Activated T-helper 17 cell treated with anti-CD3 and anti-CD28 coated beads, Interleukin-2, amount 50 U/mL, for 72 hours (primary cell): Measurements from ENCODE around the gene TFB2M. TPM values are rescaled to one million over a fixed set of nuclear protein-coding genes. Genes with fewer than 3 reads are reported as not detected.
A peak's percentile ranks its signal among the peaks of the same experiment; 100 is the strongest.

Source experiments
- ATAC-seq: fragments of 150-1000 bp; cut with Tn5 transposase; replicated peaks from 2 replicates; pipeline ENCODE4 v1.10.0; 2021; ENCODE audit warnings: mild to moderate bottlenecking, moderate library complexity
- H3K27ac Mint-ChIP-seq: one replicate; pipeline ENCODE4 v1.8.0; 2022; ENCODE audit warnings: mixed read lengths
- H3K27me3 Mint-ChIP-seq: one replicate; pipeline ENCODE4 v1.8.0; 2022; ENCODE audit warnings: mixed read lengths
- H3K36me3 Mint-ChIP-seq: one replicate; pipeline ENCODE4 v1.8.0; 2022; ENCODE audit warnings: low read depth, mild to moderate bottlenecking, mixed read lengths
- H3K4me1 Mint-ChIP-seq: one replicate; pipeline ENCODE4 v1.8.0; 2022; ENCODE audit warnings: mixed read lengths
- H3K4me3 Mint-ChIP-seq: one replicate; pipeline ENCODE4 v1.8.0; 2022; ENCODE audit warnings: mild to moderate bottlenecking, mixed read lengths
- H3K9me3 Mint-ChIP-seq: one replicate; pipeline ENCODE4 v1.8.0; 2022; ENCODE audit warnings: mixed read lengths
- total RNA-seq, 2 donors: library from RNA; stranded (reverse); gene quantifications; one replicate each; pipeline ENCODE4 v1.2.3, GENCODE V29; 2022

TFB2M gene
- total RNA-seq, 2 donors from 2014 or later, result 10.5 to 23.4 TPM

DNA sequence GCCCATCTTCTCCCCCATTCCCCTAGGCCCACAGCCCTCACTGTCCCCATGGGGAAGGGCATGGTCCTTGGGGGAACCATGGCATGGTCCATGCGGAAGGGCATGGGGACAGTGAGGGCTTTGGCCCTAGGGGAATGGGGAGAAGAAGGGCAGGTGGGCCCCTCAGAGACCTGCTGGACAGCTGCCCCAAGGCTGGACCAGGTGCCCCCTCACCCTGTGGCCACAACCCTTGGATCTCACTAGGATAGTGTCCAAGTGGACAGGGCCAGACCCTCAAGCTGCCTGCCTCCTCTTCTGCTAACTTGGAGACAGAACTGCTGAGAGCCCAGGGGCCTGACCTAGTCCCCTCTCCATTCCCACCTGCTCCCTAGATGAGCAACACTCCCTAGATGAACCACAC, 46.5 kb downstream of the TFB2M start:
- Mint-ChIP-seq H3K4me3 (no peak overlapping the region), H3K27me3 (no peaks in the 10 kb centered on the region), H3K27ac (no peak overlapping the region), H3K9me3 (peaks cover 5% of the 10 kb centered on the region), H3K36me3 (no peaks in the 10 kb centered on the region), H3K4me1 (peaks cover under 1% of the 10 kb centered on the region)
- no peak for ATAC-seq

DNA sequence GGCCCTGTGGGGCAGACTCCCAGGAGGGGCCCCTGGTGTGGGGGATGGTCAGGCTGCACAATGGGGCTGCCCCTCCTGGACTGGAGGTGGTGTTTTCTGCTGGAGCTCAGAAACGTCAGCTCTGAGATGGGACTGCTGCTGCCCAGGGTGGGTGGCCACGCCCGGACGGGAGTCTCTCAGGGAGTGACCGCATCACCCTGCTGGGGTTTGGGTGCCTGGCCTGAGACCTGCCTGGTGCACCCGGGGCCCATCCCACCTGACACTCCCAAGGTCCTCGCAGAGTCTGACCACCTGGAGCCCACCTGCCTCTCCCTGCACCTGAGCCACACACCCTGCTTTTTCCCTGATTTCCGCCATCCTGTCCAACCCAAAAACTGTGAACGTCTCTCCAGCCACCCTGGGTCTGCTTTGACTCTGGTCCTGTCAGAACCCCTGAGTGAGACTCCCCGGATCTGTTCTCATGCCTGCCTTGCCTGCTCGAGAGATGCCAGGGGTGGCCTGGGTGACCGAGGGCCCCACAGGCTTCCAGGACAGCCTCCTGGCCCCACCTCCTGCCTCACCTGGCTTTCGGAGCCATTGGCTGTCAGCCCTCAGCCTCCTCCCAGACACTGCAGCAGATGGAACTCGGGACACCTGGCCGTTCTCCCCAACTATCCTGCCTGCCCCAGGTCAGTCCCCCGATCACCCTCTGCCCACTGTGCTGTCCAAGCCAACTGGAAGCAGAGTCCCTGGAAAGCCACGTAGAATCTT, 47.4 kb downstream of the TFB2M start:
- H3K4me3 Mint-ChIP-seq, result no peak overlapping the region
- H3K4me1 Mint-ChIP-seq, result peaks cover 6% of the 10 kb centered on the region
- H3K27ac Mint-ChIP-seq, result no peak overlapping the region
- ATAC-seq, result no peak
- H3K27me3 Mint-ChIP-seq, result no peaks in the 10 kb centered on the region
- H3K9me3 Mint-ChIP-seq, result peaks cover 5% of the 10 kb centered on the region
- H3K36me3 Mint-ChIP-seq, result no peaks in the 10 kb centered on the region

DNA sequence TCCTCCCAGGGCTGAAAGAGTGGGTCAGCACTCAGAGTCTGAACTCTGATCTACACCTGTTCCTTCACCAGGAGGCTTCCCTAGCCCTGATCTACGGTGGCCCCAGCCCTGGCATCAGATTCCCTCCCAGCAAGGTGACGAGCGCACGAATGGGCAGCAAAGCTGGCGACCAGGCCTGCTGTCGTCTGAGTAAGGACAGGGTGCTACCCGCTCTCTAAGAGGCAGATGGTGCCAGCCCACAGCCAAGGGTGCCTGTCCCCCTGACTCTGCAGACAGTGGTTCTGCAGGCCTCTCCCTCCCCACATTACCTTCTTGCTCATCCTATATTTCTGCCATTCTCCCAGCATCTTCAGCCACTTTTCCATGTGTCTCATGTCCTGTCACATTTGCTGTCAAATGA, 48.7 kb downstream of the TFB2M start:
- H3K4me1 Mint-ChIP-seq, result peaks cover 6% of the 10 kb centered on the region
- no peak overlapping the region for H3K27ac Mint-ChIP-seq
- no peak for ATAC-seq
- H3K9me3 Mint-ChIP-seq, result peaks cover 5% of the 10 kb centered on the region
- no peak overlapping the region for H3K4me3 Mint-ChIP-seq
- H3K36me3 Mint-ChIP-seq, result no peaks in the 10 kb centered on the region
- H3K27me3 Mint-ChIP-seq, result no peaks in the 10 kb centered on the region

DNA sequence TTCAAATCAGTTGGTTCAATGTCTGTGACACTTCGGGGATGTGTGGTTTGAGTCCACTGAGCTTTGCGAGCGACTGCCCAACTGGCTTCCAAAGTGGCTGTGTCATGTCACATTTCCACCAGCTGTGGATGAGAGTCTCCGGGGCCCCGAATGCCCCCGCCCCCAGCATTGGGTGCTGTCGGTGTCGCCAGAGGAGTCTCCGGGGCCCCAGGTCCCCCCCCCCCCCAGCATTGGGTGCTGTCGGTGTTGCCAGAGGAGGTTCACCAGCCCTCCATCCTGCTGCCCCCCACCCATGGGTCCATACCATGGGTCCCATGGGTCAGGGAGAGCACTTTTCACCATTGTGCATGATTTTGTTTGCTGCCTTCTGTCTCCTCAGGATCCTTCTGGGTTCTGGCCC, 49.9 kb downstream of the TFB2M start:
- Mint-ChIP-seq H3K9me3 (peaks cover 5% of the 10 kb centered on the region), H3K36me3 (no peaks in the 10 kb centered on the region), H3K27ac (no peak overlapping the region), H3K4me1 (peaks cover 6% of the 10 kb centered on the region), H3K27me3 (no peaks in the 10 kb centered on the region), H3K4me3 (no peak overlapping the region)
- no peak for ATAC-seq

DNA sequence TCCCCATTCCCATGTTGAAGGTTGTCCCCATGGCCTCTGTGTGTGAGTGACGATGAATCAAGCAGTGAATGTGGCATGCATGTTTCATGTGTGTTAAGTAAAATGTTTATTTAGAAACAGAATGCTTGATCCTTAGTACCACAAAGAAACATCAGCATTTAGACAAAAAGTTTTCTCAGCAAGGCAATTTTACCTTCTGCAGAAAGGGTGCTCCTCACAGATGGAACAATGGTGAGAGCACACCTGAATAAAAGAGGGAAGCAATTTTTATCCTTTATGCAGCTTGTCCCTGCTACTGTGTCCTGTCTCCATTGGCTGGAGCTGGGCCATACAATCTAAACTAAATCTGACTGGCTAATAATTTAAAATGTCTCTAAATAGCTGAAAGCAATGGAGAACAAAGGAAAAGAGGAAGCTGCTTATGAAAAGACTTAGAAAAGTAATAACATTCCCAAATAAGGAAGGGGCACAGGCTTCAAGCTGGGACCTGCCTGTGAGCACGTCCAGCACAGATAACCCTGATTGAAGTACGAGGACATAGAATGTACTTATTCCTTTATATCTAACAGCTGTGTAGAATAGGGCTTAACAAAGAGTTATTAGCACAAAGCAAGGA, 50.6 kb downstream of the TFB2M start:
- Mint-ChIP-seq H3K36me3 (no peaks in the 10 kb centered on the region), H3K27ac (no peak overlapping the region), H3K4me1 (peaks cover 6% of the 10 kb centered on the region), H3K27me3 (no peaks in the 10 kb centered on the region), H3K4me3 (no peak overlapping the region), H3K9me3 (peaks cover 5% of the 10 kb centered on the region)
- ATAC-seq, result no peak

DNA sequence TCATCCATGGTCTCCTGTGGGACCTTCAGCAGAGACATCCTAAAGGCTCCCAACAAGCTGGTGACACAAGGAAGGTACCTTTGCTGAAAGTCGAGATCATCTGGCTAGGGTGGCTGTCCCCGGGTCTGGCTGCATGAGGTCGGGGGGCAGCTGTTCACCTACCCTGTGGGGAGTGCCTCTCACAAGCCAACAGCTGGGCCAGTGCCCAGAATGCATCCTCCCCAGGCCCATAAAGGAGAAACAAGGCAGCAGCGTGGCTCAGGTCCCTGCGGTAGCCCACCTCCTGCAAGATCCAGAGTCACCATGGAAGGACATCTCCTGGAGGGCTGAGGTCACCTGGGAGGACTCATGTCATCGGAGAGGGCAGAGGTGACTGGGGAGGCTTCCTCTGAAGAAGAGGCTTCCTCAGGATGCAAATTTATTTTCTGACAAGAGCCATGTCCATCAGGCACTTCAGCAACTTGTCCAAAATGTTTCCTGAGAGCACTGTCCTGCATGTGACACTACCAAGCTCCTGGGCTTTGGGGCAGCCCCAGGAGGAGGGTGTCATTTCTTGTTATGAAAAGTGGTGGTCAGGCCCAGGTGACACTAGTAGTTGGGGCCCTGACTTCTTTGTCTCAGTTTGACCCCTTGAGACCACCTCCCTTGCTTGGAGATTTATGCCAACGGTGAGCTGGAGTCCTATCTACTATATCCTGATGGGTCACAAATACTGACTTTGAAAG, 52.3 kb downstream of the TFB2M start:
- Mint-ChIP-seq H3K4me1 (peaks cover 6% of the 10 kb centered on the region), H3K27ac (peak overlapping the region; percentile 81), H3K4me3 (peak overlapping the region; percentile 60), H3K27me3 (no peaks in the 10 kb centered on the region), H3K36me3 (no peaks in the 10 kb centered on the region), H3K9me3 (peaks cover 5% of the 10 kb centered on the region)
- peak; percentile 73 for ATAC-seq

DNA sequence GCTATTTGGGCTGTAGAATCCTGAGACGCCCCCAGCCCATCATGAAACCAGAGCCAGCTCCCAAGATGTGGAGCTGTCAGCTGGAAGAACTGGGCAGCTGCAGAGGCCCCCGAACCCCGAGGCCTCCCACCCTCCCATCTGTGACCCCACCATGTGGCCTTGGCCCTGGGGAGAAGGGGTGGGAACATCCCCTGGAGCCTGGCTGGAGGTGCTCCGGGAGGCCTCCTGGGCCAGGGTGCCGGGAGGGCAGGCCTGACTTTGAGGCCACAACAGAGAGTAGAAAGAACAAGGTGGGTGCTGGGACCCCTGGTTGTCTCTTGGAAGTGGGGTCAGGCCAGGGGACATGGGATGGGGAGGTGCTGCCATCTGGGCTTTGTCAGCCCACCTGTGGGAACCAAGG, 53.0 kb downstream of the TFB2M start:
- Mint-ChIP-seq H3K9me3 (peaks cover 5% of the 10 kb centered on the region), H3K36me3 (no peaks in the 10 kb centered on the region), H3K27me3 (no peaks in the 10 kb centered on the region), H3K27ac (no peak overlapping the region), H3K4me1 (peaks cover 6% of the 10 kb centered on the region), H3K4me3 (no peak overlapping the region)
- no peak for ATAC-seq

DNA sequence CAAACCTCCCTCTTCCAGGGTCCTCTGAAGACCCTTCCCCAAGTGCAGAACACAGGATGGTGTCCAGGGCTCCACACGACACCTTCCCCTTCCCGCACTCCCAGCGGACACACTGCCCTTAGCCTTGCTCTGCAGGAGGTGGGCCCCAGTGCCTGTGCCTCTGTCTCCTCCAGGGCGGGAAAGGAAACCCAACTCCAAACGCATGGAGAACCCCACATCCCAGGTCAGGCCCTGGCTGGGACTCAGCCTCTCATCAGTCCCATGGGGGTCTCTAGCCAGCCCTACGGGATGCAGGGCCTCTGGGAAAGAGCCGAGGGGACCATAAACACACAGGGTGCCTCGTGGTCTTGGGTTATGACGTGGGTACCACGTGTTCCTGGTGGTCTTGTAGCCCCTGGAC, 53.4 kb downstream of the TFB2M start:
- H3K27ac Mint-ChIP-seq, result no peak overlapping the region

DNA sequence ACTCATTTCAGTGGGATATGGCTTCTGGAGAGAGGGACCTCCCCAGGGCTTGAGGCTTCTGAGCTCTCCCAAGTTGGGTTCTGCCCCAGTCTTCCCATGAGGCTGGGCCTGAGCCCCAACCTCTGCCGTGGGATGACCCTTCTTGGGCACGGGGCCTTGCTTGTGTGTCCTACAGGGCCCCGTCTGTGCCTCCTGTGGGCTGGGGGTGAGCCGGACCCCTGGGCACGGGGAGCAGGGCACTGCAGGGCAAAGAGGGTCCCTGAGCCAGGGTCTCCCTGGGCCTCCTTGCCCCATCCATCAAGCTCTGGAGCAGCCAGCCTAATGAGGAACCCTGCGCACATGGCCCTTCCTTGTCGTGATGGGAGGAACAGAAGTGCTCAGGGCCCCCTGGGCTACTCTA, 53.8 kb downstream of the TFB2M start:
- peaks cover 5% of the 10 kb centered on the region for H3K9me3 Mint-ChIP-seq
- H3K27ac Mint-ChIP-seq, result no peak overlapping the region
- H3K36me3 Mint-ChIP-seq, result no peaks in the 10 kb centered on the region
- no peak overlapping the region for H3K4me3 Mint-ChIP-seq
- ATAC-seq, result no peak
- no peaks in the 10 kb centered on the region for H3K27me3 Mint-ChIP-seq
- H3K4me1 Mint-ChIP-seq, result peaks cover 11% of the 10 kb centered on the region

More for the DNA sequence above, 53.4 kb downstream of the TFB2M start:
- Mint-ChIP-seq H3K27me3 (no peaks in the 10 kb centered on the region), H3K4me1 (peaks cover 7% of the 10 kb centered on the region), H3K9me3 (peaks cover 5% of the 10 kb centered on the region), H3K36me3 (no peaks in the 10 kb centered on the region), H3K4me3 (no peak overlapping the region)
- no peak for ATAC-seq

DNA sequence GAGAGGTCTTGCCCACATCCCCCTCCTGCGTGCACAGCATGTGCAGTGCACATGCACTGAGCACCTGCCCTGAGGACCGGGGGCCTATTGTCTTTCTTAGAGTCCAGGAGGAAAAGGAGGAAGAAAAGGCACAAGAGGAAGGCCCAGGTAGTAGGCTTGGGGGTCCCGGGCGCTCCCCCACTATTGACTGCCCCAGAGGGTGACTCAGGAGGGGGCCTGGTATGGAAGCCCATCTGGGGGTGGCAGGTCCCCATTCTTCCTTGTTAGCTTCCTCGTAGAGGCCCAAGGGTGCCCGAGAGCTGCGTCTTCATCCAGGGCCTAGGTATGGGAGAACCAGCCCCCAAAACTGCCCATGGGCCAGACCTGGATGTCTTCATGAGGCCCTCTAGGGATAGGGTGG, 54.9 kb downstream of the TFB2M start:
- H3K27ac Mint-ChIP-seq, result no peak overlapping the region
- peaks cover 15% of the 10 kb centered on the region for H3K4me1 Mint-ChIP-seq
- no peaks in the 10 kb centered on the region for H3K27me3 Mint-ChIP-seq
- H3K36me3 Mint-ChIP-seq, result no peaks in the 10 kb centered on the region
- H3K4me3 Mint-ChIP-seq, result no peak overlapping the region
- no peak for ATAC-seq
- peaks cover 5% of the 10 kb centered on the region for H3K9me3 Mint-ChIP-seq

DNA sequence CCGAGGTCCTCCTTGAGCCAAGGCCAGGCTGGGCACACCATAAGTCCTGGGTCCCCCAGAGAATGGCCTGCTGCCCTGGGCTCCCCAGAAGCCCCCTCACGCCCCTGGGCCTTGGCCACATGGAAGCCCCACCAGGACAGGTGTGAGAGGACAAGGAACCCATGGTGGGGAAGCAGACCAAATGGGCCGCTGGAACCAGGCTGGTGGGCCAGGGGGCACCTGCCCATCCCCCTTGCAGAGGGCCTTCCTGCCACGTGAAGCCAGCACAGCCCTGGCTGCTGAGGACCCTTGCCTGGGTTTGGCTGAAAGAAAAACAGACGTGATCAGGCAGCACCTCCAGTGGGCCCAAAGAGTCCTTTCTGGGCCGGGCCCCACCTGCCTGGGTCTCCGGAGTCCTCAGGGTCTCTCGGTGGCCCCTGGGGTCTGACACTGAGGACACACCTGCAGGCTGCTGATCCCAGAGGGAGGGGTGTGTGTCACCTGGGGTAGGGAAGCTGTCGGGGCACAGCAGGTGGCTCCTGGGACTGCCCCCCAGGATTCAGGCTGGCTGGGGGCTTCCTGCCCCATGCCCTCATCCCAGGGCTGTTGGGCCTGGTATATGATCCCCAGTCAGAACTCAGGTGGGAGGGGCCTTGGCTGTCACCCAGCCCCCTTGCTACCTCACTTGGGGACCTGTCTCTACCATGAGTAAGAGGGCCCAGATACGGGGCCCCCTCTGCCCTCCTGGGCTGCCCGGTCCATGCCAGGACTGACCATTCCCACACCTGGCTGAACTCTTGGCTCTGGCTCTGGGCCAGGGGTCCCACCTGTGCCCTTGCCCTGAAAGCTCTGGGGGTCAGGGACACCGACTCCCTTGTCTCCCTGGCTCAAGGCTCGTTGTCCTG, 55.7 kb downstream of the TFB2M start:
- ATAC-seq, result no peak
- H3K27me3 Mint-ChIP-seq, result no peaks in the 10 kb centered on the region
- peaks cover 23% of the 10 kb centered on the region for H3K4me1 Mint-ChIP-seq
- H3K27ac Mint-ChIP-seq, result no peak overlapping the region
- H3K9me3 Mint-ChIP-seq, result peaks cover 3% of the 10 kb centered on the region
- no peak overlapping the region for H3K4me3 Mint-ChIP-seq
- H3K36me3 Mint-ChIP-seq, result no peaks in the 10 kb centered on the region

DNA sequence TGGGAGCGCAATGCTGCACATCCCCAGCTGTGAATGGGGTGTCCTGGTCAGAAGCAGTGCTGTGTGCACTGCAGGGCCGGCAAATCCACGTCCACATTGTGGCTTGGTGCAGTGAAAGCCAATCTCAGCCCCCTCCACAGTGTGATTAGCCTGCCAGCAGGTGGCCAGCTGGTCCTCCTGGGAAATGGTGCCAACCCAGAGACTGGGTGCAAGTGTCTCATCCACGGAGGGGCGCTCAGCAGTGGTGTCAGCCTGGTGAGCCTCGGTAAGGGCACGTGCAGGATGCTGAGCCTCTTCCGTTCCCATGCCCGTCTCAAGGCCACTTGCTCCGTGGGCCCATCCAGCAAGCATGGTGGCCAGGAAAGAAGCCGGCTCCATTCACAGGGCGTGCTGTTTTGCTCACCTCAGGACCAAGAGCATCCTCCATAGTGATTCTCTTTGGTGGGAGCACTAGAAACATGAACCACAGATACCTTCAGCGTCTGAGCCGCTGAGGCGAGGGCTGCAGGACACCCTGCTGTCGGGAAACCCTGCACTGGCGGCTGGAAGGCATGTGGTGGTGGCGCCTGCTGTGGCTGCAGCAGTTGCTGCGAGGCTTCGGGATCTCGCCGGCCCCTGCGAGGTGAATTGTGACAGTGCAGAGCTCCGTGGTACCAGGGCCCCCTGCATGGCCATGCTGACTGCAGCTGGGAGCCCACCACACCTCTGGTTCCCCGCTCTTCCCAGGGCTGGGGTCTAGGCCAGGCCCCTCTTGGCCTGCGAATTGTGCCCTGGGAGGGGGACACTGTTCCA, 57.0 kb downstream of the TFB2M start:
- Mint-ChIP-seq H3K36me3 (no peaks in the 10 kb centered on the region), H3K27ac (no peak overlapping the region), H3K9me3 (no peaks in the 10 kb centered on the region), H3K27me3 (no peaks in the 10 kb centered on the region), H3K4me1 (peaks cover 18% of the 10 kb centered on the region), H3K4me3 (peak overlapping the region; percentile 13)
- no peak for ATAC-seq

DNA sequence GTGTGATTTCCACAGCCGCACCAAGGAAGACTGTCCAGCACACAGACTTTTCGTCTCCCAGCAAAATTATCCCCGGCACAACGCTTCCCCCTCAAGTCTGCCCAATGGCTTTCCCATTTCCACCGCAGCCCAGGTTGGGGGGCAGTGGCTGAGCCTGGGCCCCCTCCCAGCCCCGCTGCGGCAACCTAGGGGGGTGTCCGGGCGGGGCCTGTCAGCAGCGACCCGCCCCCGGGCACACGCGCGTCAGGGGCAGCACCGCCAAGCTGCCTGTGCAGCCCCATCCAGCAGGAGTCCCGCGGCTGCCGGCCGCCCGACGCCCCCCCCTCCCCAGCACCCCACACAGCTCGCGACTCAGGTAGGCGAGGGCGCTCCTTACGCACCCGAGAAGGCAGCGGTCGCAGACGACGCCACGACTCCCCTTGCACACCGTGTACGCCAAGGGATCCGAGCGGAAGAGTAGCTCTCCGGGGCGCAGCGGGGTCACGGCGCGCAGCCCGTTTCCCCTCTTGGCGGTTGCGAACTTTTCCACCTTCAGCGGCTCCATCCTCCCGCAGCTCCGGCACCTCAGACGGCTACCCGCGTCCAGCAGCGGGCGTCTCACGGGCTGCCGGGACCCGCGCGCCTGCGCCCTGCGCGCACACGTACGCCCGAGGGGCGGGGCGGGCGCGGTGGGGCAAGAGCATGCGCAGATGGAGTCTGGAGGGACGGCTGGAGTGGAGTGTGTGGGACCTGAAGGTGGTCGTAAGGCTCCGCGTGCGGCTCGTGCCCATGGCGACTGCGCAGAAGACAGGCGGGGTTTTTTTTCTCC, 59.2 kb downstream of the TFB2M start, which contains the start of gene SMYD3:
Gene SMYD3, minus strand, starts transcription at position 606 of the 808 bp plus-strand sequence.
- H3K36me3 Mint-ChIP-seq, result no peaks in the 10 kb centered on the region
- H3K27ac Mint-ChIP-seq, result peak within 1 kb of the TSS; percentile 92
- no peaks in the 10 kb centered on the region for H3K9me3 Mint-ChIP-seq
- no peaks in the 10 kb centered on the region for H3K27me3 Mint-ChIP-seq
- H3K4me1 Mint-ChIP-seq, result peaks cover 23% of the 10 kb centered on the region
- peak; percentile 94 for ATAC-seq
- peak within 1 kb of the TSS; percentile 88 for H3K4me3 Mint-ChIP-seq
